NCI-H1092 (cell line): ENCODE data around the gene NLRP12.
"Not testable (repeated sequence)": the region's sequence is repeated elsewhere in the genome, so short reads cannot be mapped to it uniquely, and the experiment has no call there.

Source experiments
- DNase-seq: peaks from one replicate; lab custom pipeline; 2025; lab: John Stamatoyannopoulos, UW

NLRP12 gene

GRCh38 chr19:53828531-53828930 is 4.4 kb upstream of the NLRP12 start:
- no peak for DNase-seq

DNA sequence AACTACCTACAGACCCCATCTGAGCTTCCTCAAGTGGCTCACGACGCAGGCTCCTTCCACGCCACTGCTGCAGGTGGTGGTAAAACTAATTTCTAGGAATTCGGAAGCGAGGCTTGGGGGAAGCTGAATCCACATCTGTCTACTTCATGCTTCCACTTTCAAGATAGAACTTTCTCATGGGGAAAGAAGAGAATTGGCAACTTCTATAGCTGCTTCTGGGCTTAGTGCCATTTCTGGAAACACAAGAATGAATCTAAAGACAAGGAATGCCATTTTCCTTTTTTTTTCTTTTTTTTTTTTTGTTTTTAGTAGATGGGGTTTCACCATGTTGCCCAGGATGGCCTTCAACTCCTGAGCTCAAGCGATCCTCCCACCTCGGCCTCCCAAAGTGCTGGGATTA is 2.8 kb upstream of the NLRP12 start:
- no peak for DNase-seq

DNA sequence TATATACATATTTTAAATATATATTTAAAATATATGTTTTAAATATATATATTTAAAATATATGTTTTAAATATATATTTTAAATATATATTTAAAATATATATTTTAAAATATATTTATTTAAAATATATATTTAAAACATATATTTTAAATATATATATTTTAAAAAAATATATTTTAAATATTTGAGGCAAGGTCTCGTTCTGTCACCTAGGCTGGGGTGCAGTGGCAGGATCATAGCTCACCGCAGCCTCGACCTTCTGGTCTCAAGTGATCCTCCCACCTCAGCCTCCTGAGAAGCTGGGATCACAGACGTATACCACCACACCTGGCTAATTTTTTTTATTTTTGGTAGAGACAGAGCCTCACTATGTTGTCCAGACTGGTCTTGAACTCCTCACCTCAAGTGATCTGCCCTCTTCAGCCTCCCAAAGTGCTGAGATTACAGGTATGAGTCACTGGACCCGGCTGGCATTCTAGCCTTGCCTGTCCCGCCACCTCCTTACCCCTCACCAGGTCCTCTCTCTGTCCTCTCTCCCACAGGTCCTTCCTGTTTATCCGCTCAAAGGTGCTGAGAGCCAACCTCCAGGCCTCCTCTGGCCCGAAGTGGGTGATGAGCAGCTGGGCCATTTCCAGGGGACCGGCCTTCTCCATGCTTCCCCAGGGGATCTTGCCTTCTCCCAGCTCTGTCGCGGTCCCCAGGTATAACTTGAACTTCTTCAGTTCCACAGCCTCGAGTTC is 564 bp downstream of the NLRP12 start:
- DNase-seq: no peak

GRCh38 chr19:53819861-53820260 is 4.3 kb downstream of the NLRP12 start:
- no peak for DNase-seq

GRCh38 chr19:53818756-53819155 is 5.4 kb downstream of the NLRP12 start:
- no peak for DNase-seq

DNA sequence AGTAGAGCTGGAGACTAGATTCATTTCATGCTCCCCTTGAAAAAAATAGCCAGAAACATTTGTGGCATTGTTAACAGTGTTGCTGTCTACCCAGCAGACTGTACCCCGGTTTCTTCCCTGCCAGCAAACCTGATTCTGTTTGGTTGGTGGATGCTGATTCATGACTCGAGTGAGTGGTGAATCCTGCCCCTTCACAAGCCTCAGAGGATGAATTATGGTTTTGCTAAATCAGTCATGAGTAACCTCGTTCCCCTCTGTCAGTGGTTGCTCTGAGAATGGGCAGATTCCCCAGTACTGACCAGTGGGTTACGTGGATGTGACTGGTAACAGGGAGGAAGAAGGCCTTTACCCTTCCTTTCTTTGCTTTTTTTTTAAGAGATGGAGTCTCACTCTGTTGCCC is 10.1 kb downstream of the NLRP12 start:
- DNase-seq: no peak

GRCh38 chr19:53812335-53812734 is 11.8 kb downstream of the NLRP12 start:
- no peak for DNase-seq

- no peak for DNase-seq
These were observed 13.2 kb downstream of the NLRP12 start for GRCh38 chr19:53810891-53811290.

GRCh38 chr19:53810187-53810546 is 13.9 kb downstream of the NLRP12 start:
- no peak for DNase-seq

DNA sequence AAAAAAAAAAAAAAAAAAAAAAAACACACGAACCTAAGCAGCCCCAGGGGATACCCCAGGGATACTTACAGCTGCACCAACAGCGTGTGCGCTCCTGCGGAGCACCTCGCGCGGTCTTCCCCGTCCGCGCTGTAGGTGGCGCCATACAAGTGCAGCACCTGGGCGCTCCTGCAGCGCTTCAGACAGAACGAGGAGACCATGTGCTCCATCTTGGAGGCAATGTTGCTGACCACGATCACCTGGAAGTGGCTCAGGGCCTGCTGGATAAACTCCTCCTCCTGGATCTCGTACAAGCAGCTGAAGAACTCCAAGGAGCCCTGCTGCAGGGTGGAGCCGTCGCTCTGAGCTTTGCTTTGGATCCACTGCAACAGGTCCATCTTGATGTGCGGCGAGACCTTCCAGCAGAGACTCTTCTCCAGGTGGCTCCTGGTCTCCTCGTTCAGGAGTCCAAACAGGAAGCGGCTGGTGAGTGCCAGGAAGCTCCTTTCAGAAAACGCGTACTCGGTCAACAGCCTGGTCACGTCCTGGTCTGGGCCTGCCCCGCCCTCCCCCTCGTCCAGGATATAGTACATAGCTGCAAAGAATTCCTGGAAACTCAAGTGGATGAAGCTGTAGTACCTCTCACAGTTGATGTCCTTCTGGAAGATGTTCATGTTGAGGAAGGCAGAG is 14.5 kb downstream of the NLRP12 start:
- no peak for DNase-seq

GRCh38 chr19:53808710-53809125 is 15.4 kb downstream of the NLRP12 start:
- DNase-seq: no peak

- DNase-seq: no peak
These were observed 22.9 kb downstream of the NLRP12 start for GRCh38 chr19:53801257-53801656.

DNA sequence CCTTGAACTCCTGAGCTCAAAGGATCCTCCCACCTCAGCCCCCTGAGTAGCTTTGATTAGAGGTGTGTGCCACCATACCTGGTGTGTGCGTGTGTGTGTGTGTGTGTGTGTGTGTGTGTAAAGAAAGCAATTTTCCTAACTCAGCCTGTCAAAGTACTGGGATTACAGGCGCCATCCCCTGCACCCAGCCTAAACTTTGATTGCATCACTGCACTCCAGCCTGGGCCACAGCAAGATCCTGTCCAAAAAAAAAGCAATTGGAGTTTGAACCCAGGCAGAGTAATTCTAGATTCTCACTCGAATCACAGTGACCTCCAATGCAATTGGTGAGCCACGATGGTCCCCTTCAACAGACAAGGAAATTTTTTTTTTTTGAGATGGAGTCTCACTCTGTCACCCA is 29.1 kb downstream of the NLRP12 start:
- no peak for DNase-seq

- peak; percentile 59 for DNase-seq
These were observed 31.2 kb downstream of the NLRP12 start for GRCh38 chr19:53792721-53793433.

DNA sequence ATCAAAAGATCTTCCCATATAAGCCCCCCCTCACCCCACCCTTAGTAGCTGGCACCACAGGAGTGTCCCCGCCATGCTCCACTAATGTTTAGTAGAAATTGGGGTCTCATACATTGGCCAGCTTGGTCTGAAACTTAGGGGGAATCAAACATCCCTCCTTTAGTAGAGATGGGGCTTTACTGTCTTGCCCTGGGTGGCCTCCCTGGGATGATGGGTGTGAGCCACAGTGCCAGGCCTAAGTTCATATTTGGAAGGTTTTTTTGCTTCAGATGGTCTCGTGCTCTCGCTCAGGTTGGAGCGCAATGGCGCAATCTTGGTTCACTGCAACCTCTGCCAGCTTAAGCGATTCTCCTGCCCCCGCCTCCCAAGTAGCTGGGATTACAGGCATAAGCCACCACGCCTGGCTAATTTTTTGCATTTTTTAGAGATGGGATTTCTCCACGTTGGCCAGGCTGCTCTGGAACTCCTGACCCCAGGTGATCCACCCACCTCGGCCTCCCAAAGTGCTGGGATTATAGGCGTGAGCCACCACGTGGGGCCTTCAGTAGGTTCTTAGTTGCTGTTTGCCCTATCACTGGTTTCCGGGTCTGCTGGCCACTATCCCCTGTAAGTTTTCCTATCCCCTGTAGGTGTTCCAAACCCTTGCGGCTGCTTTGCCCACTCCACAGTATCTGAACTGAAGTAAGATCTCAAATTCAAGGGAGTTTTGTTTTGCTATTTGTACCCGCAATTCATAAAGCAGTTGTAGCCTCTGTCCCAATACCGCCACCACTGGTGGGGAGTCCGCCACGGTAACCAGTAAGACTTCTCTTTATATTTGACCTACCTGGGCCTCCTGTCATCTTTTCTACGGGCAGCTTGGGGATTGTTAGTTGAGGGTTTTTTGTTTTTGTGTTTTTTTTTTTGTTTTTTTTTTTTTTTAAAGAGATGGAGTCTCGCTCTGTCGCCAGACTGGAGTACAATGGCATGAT is 34.1 kb downstream of the NLRP12 start:
- DNase-seq: no peak

DNA sequence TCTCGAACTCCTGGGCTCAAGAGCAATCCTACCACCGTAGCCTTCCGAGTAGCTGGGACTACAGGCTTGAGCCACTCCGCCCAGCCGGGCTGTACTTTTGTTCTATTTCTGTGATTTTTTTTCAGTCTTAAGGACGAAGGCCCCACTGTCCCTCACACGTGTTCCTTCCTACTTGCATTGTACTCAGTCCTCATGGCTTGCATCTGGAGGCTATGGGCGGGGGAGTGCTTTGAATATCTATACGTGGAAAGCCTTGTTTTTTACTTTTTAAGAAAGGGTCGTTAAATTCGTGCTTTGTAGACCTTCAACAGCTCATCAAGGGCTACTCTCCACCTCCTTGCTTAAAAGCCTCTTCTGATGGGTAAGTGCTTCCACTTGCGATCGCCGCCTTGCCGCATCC is 36.8 kb downstream of the NLRP12 start:
- no peak for DNase-seq

DNA sequence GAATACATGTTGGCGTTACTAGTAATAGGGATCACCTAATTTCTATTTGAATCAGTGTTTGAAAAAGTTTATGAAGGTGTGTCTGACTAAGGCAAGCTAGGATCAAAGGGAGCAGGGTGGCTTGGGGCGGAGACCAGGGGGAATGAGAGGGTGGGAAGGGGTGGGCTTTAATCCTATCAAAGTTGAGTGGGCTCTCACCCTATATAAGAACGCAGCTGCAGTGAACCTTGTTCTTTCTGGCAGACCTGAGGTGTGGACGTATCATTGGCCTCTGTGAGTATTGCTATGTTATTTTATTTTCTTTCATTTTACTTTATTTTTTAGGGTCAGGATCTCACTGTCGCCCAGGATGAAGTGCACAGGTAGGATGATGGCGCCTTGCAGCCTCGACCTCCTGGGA is 37.4 kb downstream of the NLRP12 start:
- no peak for DNase-seq

DNA sequence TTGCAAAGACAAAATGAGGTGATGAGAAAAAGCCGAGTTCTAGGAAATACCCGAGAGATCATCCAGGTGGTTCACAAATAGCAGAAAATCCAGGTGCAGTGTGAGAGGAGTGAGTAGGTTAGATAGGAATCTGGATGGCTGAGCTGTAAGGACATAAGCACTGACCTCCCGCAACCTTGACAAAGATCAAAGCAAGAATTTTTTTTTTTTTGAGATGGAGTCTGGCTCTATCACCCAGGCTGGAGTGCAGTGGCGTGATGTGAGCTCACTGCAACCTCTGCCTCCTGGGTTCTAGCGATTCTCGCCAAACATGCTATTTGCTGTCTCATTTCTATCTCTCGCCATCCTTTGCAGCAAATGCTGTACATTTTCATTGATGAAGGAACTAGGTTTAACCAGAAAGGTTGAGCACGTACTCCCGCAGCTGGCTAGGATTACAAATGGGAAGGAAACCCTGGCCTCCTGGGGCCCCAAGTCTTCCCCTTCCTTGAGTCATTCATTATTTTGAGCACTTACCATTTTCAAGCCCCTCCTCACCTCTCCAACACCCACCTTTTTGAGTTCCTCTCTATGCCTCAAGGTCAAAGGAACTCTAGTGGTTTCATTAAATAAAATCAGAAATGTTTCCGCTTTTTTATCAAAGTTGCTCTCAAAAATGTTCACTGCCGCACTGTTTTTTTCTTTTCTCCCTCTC is 38.8 kb downstream of the NLRP12 start:
- no peak for DNase-seq

DNA sequence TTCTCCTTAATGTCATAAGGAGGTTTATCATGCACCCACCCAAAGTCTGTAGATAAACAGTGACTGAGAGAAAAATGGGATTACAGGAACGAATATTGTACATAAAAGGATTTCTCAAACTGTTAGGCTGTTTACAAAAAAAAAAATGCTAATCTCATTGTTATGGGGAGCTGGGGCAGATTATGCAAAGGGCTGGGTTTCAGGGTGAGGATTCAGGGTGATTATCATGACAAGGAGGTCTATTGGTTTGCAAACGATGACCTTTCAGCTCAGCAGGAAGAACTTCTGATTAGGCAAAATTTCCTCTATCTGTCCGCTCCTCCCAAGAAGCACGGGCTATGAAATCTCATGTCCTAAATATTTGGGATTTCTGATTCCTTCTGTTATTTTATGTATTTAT is 41.4 kb downstream of the NLRP12 start:
- DNase-seq: no peak

DNA sequence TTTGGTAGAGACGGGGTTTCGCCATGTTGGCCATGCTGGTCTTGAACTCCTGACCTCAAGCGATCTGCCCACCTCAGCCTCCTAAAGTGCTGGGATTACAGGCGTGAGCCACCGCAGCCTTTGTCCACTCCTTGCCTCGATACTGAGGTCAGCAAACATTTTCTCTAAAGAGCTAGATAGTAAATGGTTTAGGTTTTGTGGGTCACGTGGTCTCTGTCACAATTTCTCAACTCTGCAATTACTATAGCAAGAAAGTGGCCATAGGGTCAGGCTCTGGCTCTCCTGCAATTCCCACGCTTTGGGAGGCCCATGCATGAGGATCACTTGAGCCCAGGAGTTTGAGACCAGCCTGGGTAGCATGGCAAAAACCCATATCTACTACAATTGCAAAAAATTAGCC is 42.8 kb downstream of the NLRP12 start:
- not testable (repeated sequence) for DNase-seq

DNA sequence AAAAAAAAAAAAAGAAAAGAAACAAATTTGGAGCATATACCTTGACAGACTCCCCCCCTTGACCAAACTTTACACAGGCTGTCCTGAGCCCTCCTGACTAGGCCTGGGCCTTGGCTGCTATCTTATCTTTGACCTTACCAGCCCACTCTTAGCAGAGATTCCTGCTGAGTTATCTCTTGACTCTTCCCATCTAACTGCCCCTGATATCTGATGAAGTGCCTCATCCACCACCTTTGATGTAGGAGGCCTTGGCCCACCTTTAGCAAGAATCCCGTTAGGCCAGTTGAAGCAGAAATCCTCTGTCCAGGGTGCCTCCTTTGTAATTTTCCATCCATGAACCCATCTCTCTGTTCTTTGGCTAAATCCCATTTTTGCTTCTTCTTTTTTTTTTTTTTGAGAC is 43.6 kb downstream of the NLRP12 start:
- DNase-seq: no peak
